Fibroblast of the aortic adventitia (primary cell): Measurements from ENCODE around the gene GTPBP3. TPM values are rescaled to one million over a fixed set of nuclear protein-coding genes. Genes with fewer than 3 reads are reported as not detected.

Source experiments
- DNase-seq: peaks from one replicate; pipeline ENCODE4 v3.0.0-alpha.2; 2010; ENCODE audit warnings: low read depth
- H3K4me3 ChIP-seq: 2 replicates; pipeline ENCODE4 v1.5.1; 2011; ENCODE audit warnings: low read depth, mild to moderate bottlenecking, control low read depth, low read length, moderate library complexity
- CTCF ChIP-seq: IDR thresholded peaks from 2 replicates; pipeline ENCODE4 v1.5.1; 2011; ENCODE audit warnings: mild to moderate bottlenecking, low read length, control low read depth, inconsistent platforms; ENCODE audit not compliant: insufficient read depth
- total RNA-seq: library from RNA; depleted of rRNA; stranded (reverse); fragments of >200 nt; gene quantifications from 2 replicates; pipeline ENCODE4 v1.2.3, GENCODE V29; 2012; ENCODE audit warnings: low replicate concordance

GTPBP3 gene
- total RNA-seq, 1 donor, result 12.1 TPM

- no peak for TF ChIP-seq CTCF
- H3K4me3 ChIP-seq, result no peak overlapping the region
- no peak for DNase-seq
Observed at GRCh38 chr19:17329366-17330261, 7.7 kb upstream of the GTPBP3 start.

GRCh38 chr19:17330262-17331044 lies 6.9 kb upstream of the GTPBP3 start:
- no peak for DNase-seq
- H3K4me3 ChIP-seq, result no peak overlapping the region
- no peak for TF ChIP-seq CTCF

- H3K4me3 ChIP-seq, result no peak overlapping the region
- no peak for DNase-seq
- no peak for TF ChIP-seq CTCF
Observed at GRCh38 chr19:17331045-17331558, 6.3 kb upstream of the GTPBP3 start.

GRCh38 chr19:17332360-17332676 lies 5.0 kb upstream of the GTPBP3 start:
- no peak for DNase-seq
- H3K4me3 ChIP-seq, result no peak overlapping the region
- no peak for TF ChIP-seq CTCF

GRCh38 chr19:17332677-17333581 lies 4.4 kb upstream of the GTPBP3 start:
- no peak overlapping the region for H3K4me3 ChIP-seq
- TF ChIP-seq CTCF, result no peak
- peak; percentile 36 for DNase-seq
